WTC11 (cell line): ENCODE results near the gene PFKM. TPM values are rescaled to one million over a fixed set of nuclear protein-coding genes. Genes with fewer than 3 reads are reported as not detected.
A peak's percentile ranks its signal among the peaks of the same experiment; 100 is the strongest.

Source experiments
- ATAC-seq: fragments of 200-7000 bp; cut with Tn5 transposase; 2 replicates; pipeline ENCODE4 v1.10.0; 2021; ENCODE audit warnings: mild to moderate bottlenecking, moderate library complexity
- Bru-seq: library from RNA; stranded (reverse); fragments of 400-500 nt; gene quantifications from one replicate; lab custom pipeline; 2021; lab: Mats Ljungman, UMichigan
- CTCF ChIA-PET: fragments of 300-600 bp; sonication (Branson Sonifier 250); formaldehyde crosslinking; loops from one replicate; lab custom pipeline; 2021; ENCODE audit warnings: antibody characterized with exemption; lab: Charles Lee
- POLR2A ChIA-PET: fragments of 350-600 bp; sonication (Branson Sonifier 250); formaldehyde crosslinking; loops from one replicate; lab custom pipeline; 2021; ENCODE audit warnings: antibody characterized with exemption; lab: Charles Lee
- DNase-seq: peaks from one replicate; pipeline ENCODE4 v3.0.0; 2021; ENCODE audit warnings: low spot score
- H3K27ac Mint-ChIP-seq: 2 replicates; pipeline ENCODE4 v1.8.0; 2021; ENCODE audit warnings: mixed read lengths
- H3K27me3 Mint-ChIP-seq: 2 replicates; pipeline ENCODE4 v1.8.0; 2021; ENCODE audit warnings: low read depth, mild to moderate bottlenecking, moderate library complexity, mixed read lengths
- H3K36me3 Mint-ChIP-seq: 2 replicates; pipeline ENCODE4 v1.8.0; 2021; ENCODE audit warnings: mixed read lengths
- H3K4me1 Mint-ChIP-seq: 2 replicates; pipeline ENCODE4 v1.8.0; 2022; ENCODE audit warnings: mixed read lengths
- H3K4me3 Mint-ChIP-seq: 2 replicates; pipeline ENCODE4 v1.8.0; 2021; ENCODE audit warnings: mild to moderate bottlenecking, moderate library complexity, mixed read lengths
- H3K9me3 Mint-ChIP-seq: 2 replicates; pipeline ENCODE4 v1.8.0; 2021; ENCODE audit warnings: mixed read lengths
- ATF2 ChIP-seq: sonication (generic); formaldehyde crosslinking; IDR thresholded peaks from 2 replicates; pipeline ENCODE4 v1.8.1; 2022; ENCODE audit warnings: low read depth, missing genetic modification reagents, borderline replicate concordance
- CREM ChIP-seq: sonication (generic); formaldehyde crosslinking; IDR thresholded peaks from 2 replicates; pipeline ENCODE4 v1.8.1; 2022; ENCODE audit warnings: mild to moderate bottlenecking, missing genetic modification reagents, moderate library complexity
- E2F1 ChIP-seq: sonication (generic); formaldehyde crosslinking; IDR thresholded peaks from 2 replicates; pipeline ENCODE4 v1.8.0; 2022; ENCODE audit warnings: mild to moderate bottlenecking, missing genetic modification reagents
- ETV6 ChIP-seq: sonication (generic); formaldehyde crosslinking; IDR thresholded peaks from 2 replicates; pipeline ENCODE4 v1.8.1; 2022; ENCODE audit warnings: mild to moderate bottlenecking, missing genetic modification reagents
- FOXP1 ChIP-seq: sonication (generic); formaldehyde crosslinking; IDR thresholded peaks from 2 replicates; pipeline ENCODE4 v1.8.0; 2022; ENCODE audit warnings: missing genetic modification reagents, mild to moderate bottlenecking, moderate library complexity, borderline replicate concordance
- GABPB1 ChIP-seq: sonication (generic); formaldehyde crosslinking; IDR thresholded peaks from 2 replicates; pipeline ENCODE4 v1.8.1; 2023; ENCODE audit warnings: mild to moderate bottlenecking, missing genetic modification reagents
- HMGXB4 ChIP-seq: sonication (generic); formaldehyde crosslinking; IDR thresholded peaks from 2 replicates; pipeline ENCODE4 v1.8.1; 2023; ENCODE audit warnings: mild to moderate bottlenecking, moderate library complexity, missing genetic modification reagents
- IRF2 ChIP-seq: sonication (generic); formaldehyde crosslinking; IDR thresholded peaks from 2 replicates; pipeline ENCODE4 v1.8.0; 2022; ENCODE audit warnings: low read depth, missing genetic modification reagents, borderline replicate concordance
- JAZF1 ChIP-seq: fragments of 250-450 bp; sonication (Bioruptor Pico); IDR thresholded peaks from 2 replicates; pipeline ENCODE4 v1.9.0; 2021; ENCODE audit warnings: moderate library complexity, mild to moderate bottlenecking, inconsistent platforms
- MXD4 ChIP-seq: fragments of 250-450 bp; sonication (Bioruptor Pico); IDR thresholded peaks from 2 replicates; pipeline ENCODE4 v1.8.0; 2021; ENCODE audit warnings: mild to moderate bottlenecking, moderate library complexity, borderline replicate concordance
- NFE2L1 ChIP-seq: sonication (generic); formaldehyde crosslinking; IDR thresholded peaks from 2 replicates; pipeline ENCODE4 v1.8.1; 2023; ENCODE audit warnings: missing genetic modification reagents
- NR1H2 ChIP-seq: sonication (generic); formaldehyde crosslinking; IDR thresholded peaks from 2 replicates; pipeline ENCODE4 v1.9.0; 2021; ENCODE audit warnings: mild to moderate bottlenecking, moderate library complexity, missing genetic modification reagents
- OVOL2 ChIP-seq: fragments of 250-450 bp; sonication (Bioruptor Pico); IDR thresholded peaks from 2 replicates; pipeline ENCODE4 v1.9.0; 2021; ENCODE audit warnings: mild to moderate bottlenecking, borderline replicate concordance
- RELA ChIP-seq: sonication (generic); formaldehyde crosslinking; IDR thresholded peaks from 2 replicates; pipeline ENCODE4 v1.8.1; 2022; ENCODE audit warnings: missing genetic modification reagents, mild to moderate bottlenecking, borderline replicate concordance
- SMAD3 ChIP-seq: sonication (generic); formaldehyde crosslinking; IDR thresholded peaks from 2 replicates; pipeline ENCODE4 v1.8.0; 2022; ENCODE audit warnings: missing genetic modification reagents, mild to moderate bottlenecking, borderline replicate concordance
- SOX15 ChIP-seq: fragments of 250-450 bp; sonication (Bioruptor Pico); IDR thresholded peaks from 2 replicates; pipeline ENCODE4 v1.9.0; 2021; ENCODE audit warnings: mild to moderate bottlenecking
- SP1 ChIP-seq: sonication (generic); formaldehyde crosslinking; conservative IDR thresholded peaks from 2 replicates; pipeline ENCODE4 v1.8.1; 2022; ENCODE audit warnings: missing genetic modification reagents
- TCF7 ChIP-seq: sonication (generic); formaldehyde crosslinking; IDR thresholded peaks from 2 replicates; pipeline ENCODE4 v1.8.0; 2022; ENCODE audit warnings: mild to moderate bottlenecking, low read depth, missing genetic modification reagents, moderate library complexity
- TEAD1 ChIP-seq: sonication (generic); formaldehyde crosslinking; IDR thresholded peaks from 2 replicates; pipeline ENCODE4 v1.8.0; 2022; ENCODE audit warnings: mild to moderate bottlenecking, missing genetic modification reagents
- TP53 ChIP-seq: sonication (generic); formaldehyde crosslinking; IDR thresholded peaks from 2 replicates; pipeline ENCODE4 v1.8.1; 2023; ENCODE audit warnings: mild to moderate bottlenecking, missing genetic modification reagents
- ZBTB21 ChIP-seq: sonication (generic); formaldehyde crosslinking; IDR thresholded peaks from 2 replicates; pipeline ENCODE4 v1.8.1; 2023; ENCODE audit warnings: mild to moderate bottlenecking, missing genetic modification reagents, borderline replicate concordance
- ZNF138 ChIP-seq: sonication (generic); formaldehyde crosslinking; conservative IDR thresholded peaks from 2 replicates; pipeline ENCODE4 v1.8.1; 2022; ENCODE audit warnings: mild to moderate bottlenecking, moderate library complexity, missing genetic modification reagents
- ZNF281 ChIP-seq: sonication (generic); formaldehyde crosslinking; IDR thresholded peaks from 2 replicates; pipeline ENCODE4 v1.8.0; 2023; ENCODE audit warnings: mild to moderate bottlenecking, missing genetic modification reagents
- ZNF671 ChIP-seq: fragments of 250-450 bp; sonication (Bioruptor Pico); IDR thresholded peaks from 2 replicates; pipeline ENCODE4 v1.8.0; 2021; ENCODE audit warnings: mild to moderate bottlenecking
- long read RNA-seq, 3 experiments: library from RNA in 1 of 3; library from capped mRNA in 1 of 3; library from polyadenylated mRNA in 1 of 3; unstranded in 2 of 3; stranded (forward) in 1 of 3; transcript quantifications; one replicate each; pipeline ENCODE4 v2.0.0, GENCODE V29; 2021
- total RNA-seq: library from RNA; stranded (reverse); gene quantifications from 3 replicates; pipeline ENCODE4 v1.2.3, GENCODE V29; 2021
- TF ChIP-seq, protein P1 (sequence below): sonication (generic); formaldehyde crosslinking; conservative IDR thresholded peaks from 2 replicates; pipeline ENCODE4 v1.8.1; 2022; ENCODE audit warnings: mild to moderate bottlenecking, missing genetic modification reagents
- TF ChIP-seq, protein P2 (sequence below): fragments of 250-450 bp; sonication (Bioruptor Pico); IDR thresholded peaks from 2 replicates; pipeline ENCODE4 v1.9.0; 2021; ENCODE audit warnings: moderate library complexity, mild to moderate bottlenecking, inconsistent platforms, borderline replicate concordance
- TF ChIP-seq, protein P3 (sequence below): sonication (generic); formaldehyde crosslinking; IDR thresholded peaks from 2 replicates; pipeline ENCODE4 v1.8.0; 2022; ENCODE audit warnings: mild to moderate bottlenecking, missing genetic modification reagents

The PFKM gene
- 99.3 to 109 TPM (median 108 TPM) in 3 replicates for total RNA-seq
- percentile 71 among the genes with signal in this experiment for Bru-seq, nascent RNA
- long read RNA-seq, experiment 1, transcript PFKM-206 (22 exons, 3,063 nt), result minor isoform, 6 of 308 reads
- long read RNA-seq, experiment 1, transcript PFKM-202 (25 exons, 3,226 nt), result minor isoform, 7 of 308 reads
- long read RNA-seq, experiment 1, transcript PFKM-203 (23 exons, 3,224 nt), result major isoform, 200 of 308 reads
- long read RNA-seq, experiment 1, partial matches to known transcripts, result 38 of 308 reads
- long read RNA-seq, experiment 1, other reads (novel, unspliced or antisense), result 52 of 308 reads
- long read RNA-seq, experiment 2, transcript PFKM-203 (23 exons, 3,224 nt), result major isoform, 46 of 124 reads
- long read RNA-seq, experiment 2, partial matches to known transcripts, result 48 of 124 reads
- long read RNA-seq, experiment 2, other reads (novel, unspliced or antisense), result 25 of 124 reads
- long read RNA-seq, experiment 3, transcript PFKM-203 (23 exons, 3,224 nt), result major isoform, 11 of 27 reads
- long read RNA-seq, experiment 3, partial matches to known transcripts, result 7 of 27 reads
- long read RNA-seq, experiment 3, other reads (novel, unspliced or antisense), result 7 of 27 reads

DNA sequence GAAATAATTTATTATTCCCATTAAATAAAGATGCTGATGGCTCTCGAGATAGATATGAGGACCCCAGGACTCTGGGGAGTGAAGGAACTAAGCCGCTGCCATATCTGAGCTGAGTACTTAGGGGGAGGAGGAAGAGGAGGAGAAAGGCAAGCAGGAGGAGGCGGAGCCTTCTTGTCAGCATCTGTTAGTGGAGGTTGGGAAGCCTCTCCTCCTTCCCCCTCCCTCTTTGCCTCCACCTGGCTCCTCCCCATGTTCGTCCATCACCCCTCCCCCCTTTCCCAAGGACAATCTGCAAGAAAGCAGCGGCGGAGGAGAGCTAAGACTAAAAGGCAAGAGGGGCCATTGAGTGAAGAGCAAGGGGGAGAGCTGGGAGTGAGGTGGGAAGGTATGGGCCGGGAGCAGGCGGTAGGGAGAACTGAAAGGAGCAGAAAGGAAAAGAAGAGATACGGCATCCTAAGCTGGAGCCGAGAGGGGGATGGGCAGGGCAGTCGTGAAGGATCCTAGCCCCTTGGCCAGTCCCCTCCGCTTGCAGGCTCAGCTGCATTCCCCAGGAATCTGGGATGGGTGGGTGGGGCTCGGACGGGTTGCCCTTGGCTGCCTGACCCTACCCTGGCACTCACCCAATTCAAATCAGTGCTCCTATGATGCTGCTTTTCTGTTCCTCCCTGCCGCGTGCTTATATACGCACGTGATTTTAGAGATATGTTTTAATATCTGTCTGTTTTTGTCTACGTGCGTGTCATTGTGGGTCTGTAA, at the start of gene PFKM:
PFKM (plus strand) TSS at position 287 of the 756 bp plus-strand sequence. CDS start 3,411 bp downstream, outside the sequence.
- peaks cover 23% of the 10 kb centered on the region for H3K36me3 Mint-ChIP-seq
- DNase-seq, result peak; percentile 88
- POLR2A ChIA-PET, result interaction anchor here (0.7 to 2.2 kb wide), 8 partner anchors 10 to 1707 kb away, joined by 3 to 16 read pairs (median 5); partner anchors contain the start of genes ASB8, SENP1 and TMEM106C
- H3K9me3 Mint-ChIP-seq, result peaks cover 13% of the 10 kb centered on the region
- CTCF ChIA-PET, result interaction anchor here (0.6 to 2.2 kb wide), 15 partner anchors 12 to 607 kb away, joined by 3 to 16 read pairs (median 4); partner anchors contain the start of genes ASB8, SENP1, TMEM106C and VDR
- peak within 1 kb of the TSS; percentile 92 for H3K4me3 Mint-ChIP-seq
- H3K27ac Mint-ChIP-seq, result peak within 1 kb of the TSS; percentile 82
- H3K4me1 Mint-ChIP-seq, result peaks cover 16% of the 10 kb centered on the region
- ATAC-seq, result peak; percentile 99
- peaks cover 13% of the 10 kb centered on the region for H3K27me3 Mint-ChIP-seq
- TF ChIP-seq NFE2L1, result 0 out of 2 replicates have a peak, but pooled peaks have one; percentile 22
- TF ChIP-seq, protein P1, sequence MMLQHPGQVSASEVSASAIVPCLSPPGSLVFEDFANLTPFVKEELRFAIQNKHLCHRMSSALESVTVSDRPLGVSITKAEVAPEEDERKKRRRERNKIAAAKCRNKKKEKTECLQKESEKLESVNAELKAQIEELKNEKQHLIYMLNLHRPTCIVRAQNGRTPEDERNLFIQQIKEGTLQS, result no peak
- TF ChIP-seq ZNF138, result no peak
- TF ChIP-seq MXD4 (CRISPR knock-in tag), result no peak
- TF ChIP-seq ATF2, result no peak
- no peak for TF ChIP-seq GABPB1 (CRISPR knock-in tag)
- TF ChIP-seq TEAD1 (CRISPR knock-in tag), result no peak
- TF ChIP-seq E2F1 (CRISPR knock-in tag), result no peak
- TF ChIP-seq RELA (CRISPR knock-in tag), result no peak
- TF ChIP-seq TP53 (CRISPR knock-in tag), result 0 out of 2 replicates have a peak, but pooled peaks have one; percentile 37
- TF ChIP-seq CREM (CRISPR knock-in tag), result no peak
- peak; percentile 97 for TF ChIP-seq ZNF281
- TF ChIP-seq SMAD3 (CRISPR knock-in tag), result no peak
- peak; percentile 39; the same call in 1 of the 2 replicates for TF ChIP-seq HMGXB4 (CRISPR knock-in tag)
- no peak for TF ChIP-seq IRF2 (CRISPR knock-in tag)
- TF ChIP-seq, protein P2, sequence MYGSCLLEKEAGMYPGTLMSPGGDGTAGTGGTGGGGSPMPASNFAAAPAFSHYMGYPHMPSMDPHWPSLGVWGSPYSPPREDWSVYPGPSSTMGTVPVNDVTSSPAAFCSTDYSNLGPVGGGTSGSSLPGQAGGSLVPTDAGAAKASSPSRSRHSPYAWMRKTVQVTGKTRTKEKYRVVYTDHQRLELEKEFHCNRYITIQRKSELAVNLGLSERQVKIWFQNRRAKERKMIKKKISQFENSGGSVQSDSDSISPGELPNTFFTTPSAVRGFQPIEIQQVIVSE, result no peak
- TF ChIP-seq OVOL2 (CRISPR knock-in tag), result no peak
- TF ChIP-seq ZNF671, result no peak
- no peak for TF ChIP-seq JAZF1 (CRISPR knock-in tag)
- no peak for TF ChIP-seq ZBTB21
- TF ChIP-seq SOX15 (CRISPR knock-in tag), result no peak
- TF ChIP-seq, protein P3, sequence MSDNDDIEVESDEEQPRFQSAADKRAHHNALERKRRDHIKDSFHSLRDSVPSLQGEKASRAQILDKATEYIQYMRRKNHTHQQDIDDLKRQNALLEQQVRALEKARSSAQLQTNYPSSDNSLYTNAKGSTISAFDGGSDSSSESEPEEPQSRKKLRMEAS (CRISPR knock-in tag), result no peak
- peak; percentile 58; the same call in 1 of the 2 replicates for TF ChIP-seq ETV6 (CRISPR knock-in tag)
- TF ChIP-seq SP1 (CRISPR knock-in tag), result 0 out of 2 replicates have a peak, but pooled peaks have one; percentile 18
- no peak for TF ChIP-seq TCF7
- no peak for TF ChIP-seq NR1H2 (CRISPR knock-in tag)
- peak; percentile 53 for TF ChIP-seq FOXP1 (CRISPR knock-in tag)
